ENCODE data around the gene ATXN8OS.

- TF ChIP-seq CTCF (conservative IDR thresholded peaks at IDR 0.05; ENCODE audit: low read depth, low read length), result no peak
- TF ChIP-seq EZH2 (IDR thresholded peaks at IDR 0.05; ENCODE audit: borderline replicate concordance, low read depth, low read length, poor library complexity, severe bottlenecking), result no peak
Measured at GRCh38 chr13:70178346-70178745, 70.7 kb downstream of the ATXN8OS start.
